Measurements from ENCODE around the gene LHFPL6. TPM values are rescaled to one million over a fixed set of nuclear protein-coding genes. Genes with fewer than 3 reads are reported as not detected.

LHFPL6 gene
- total RNA-seq, 1 experiment from 2014 or later, result 8.9 TPM

DNA sequence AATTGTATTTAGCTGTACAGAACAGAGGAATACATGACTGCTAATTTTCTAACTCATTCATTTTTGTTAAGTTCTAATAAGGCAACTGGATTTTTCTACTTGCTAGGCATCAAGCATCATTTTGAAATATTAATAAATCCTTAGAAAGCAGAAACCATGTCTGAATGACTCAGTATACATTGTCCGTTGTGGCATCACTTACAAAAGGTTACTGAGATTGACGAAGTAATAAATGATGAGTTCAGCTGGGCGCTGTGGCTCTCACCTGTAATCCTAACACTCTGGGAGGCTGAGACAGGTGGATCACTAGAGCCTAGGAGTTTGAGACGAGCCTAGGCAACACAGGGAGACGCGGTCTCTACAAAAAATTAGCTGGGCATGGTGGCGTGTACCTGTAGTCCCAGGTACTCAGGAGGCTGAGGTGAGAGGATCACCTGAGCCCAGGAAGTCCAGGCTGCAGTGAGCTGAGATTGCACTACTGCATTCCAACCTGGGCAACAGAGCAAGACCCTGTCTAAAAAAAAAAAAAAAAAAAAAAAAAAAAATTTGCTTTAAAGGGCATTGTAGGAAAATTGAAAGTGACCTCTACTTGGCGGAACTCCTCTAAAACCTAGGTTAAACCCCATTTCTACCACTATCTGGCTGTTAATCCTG lies 36.6 kb downstream of the LHFPL6 start:
- Mint-ChIP-seq H3K27me3 (ENCODE audit: insufficient read depth, unreplicated experiment) (no peaks in the 10 kb centered on the region), H3K4me3 (ENCODE audit: unreplicated experiment) (no peak overlapping the region), H3K27ac (ENCODE audit: low read depth, unreplicated experiment) (peak overlapping the region; percentile 92), H3K4me1 (ENCODE audit: insufficient read depth, unreplicated experiment) (peaks cover 40% of the 10 kb centered on the region), H3K9me3 (ENCODE audit: unreplicated experiment) (no peaks in the 10 kb centered on the region), H3K36me3 (ENCODE audit: insufficient read depth, unreplicated experiment) (no peaks in the 10 kb centered on the region)
- no TSS peak for BruUV-seq (replicated peaks)
- CTCF ChIA-PET, result interaction anchor here (0.7 to 0.9 kb wide), 3 partner anchors 21 to 55 kb away, joined by 3 read pairs; no protein-coding TSS in a partner anchor
- TF ChIP-seq, protein P1, sequence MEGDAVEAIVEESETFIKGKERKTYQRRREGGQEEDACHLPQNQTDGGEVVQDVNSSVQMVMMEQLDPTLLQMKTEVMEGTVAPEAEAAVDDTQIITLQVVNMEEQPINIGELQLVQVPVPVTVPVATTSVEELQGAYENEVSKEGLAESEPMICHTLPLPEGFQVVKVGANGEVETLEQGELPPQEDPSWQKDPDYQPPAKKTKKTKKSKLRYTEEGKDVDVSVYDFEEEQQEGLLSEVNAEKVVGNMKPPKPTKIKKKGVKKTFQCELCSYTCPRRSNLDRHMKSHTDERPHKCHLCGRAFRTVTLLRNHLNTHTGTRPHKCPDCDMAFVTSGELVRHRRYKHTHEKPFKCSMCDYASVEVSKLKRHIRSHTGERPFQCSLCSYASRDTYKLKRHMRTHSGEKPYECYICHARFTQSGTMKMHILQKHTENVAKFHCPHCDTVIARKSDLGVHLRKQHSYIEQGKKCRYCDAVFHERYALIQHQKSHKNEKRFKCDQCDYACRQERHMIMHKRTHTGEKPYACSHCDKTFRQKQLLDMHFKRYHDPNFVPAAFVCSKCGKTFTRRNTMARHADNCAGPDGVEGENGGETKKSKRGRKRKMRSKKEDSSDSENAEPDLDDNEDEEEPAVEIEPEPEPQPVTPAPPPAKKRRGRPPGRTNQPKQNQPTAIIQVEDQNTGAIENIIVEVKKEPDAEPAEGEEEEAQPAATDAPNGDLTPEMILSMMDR (IDR thresholded peaks at IDR 0.05; ENCODE audit: unreplicated experiment), result no peak
- intact Hi-C loops (cut with micrococcal nuclease), result no loop called here
- peak; percentile 12 for DNase-seq (ENCODE audit: unreplicated experiment)
- POLR2A ChIA-PET, result no interaction called here

DNA sequence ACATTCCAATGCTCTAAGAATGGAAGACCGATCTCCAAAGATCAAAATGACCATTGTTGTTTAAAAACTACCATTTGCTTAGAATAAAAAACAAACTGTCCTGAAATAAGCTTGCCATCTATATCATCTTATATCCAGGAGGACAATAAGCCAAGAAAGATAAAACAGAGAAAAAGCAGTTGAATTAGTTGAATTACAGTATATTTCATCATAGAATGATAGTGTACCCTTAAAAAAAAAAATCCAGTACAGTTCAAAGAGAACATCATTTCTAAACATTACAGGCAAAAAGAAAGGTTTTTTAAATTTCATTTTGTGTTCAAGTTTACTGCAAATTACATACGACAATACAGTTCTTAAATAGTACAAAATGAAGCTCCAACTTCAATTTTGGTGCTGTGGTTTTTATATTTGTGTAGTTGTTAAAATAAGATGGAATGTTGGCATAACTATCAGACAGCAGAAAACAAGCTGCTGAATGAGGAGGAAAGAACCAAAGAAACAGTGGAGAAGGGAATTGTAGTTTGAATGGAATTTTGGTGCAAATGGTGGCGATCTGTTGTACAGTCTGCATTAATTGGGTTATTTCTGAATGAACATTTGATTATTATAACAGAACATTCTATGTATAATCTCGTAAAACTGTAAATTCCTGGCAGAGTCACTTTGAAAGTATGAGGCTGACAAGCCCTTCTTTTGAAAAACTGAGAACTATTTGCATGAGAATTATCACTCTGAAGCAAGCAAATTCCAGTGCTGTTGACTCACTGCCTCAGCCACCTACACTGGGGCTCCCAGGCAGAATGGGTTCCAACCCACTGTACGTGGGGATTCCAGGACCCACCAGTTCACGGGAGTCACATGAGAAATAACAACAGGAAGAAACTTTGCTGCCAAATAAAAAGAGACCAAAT lies 37.7 kb downstream of the LHFPL6 start:
- Mint-ChIP-seq H3K27me3 (ENCODE audit: insufficient read depth, unreplicated experiment) (no peaks in the 10 kb centered on the region), H3K4me3 (ENCODE audit: unreplicated experiment) (peak overlapping the region; percentile 61), H3K9me3 (ENCODE audit: unreplicated experiment) (no peaks in the 10 kb centered on the region), H3K36me3 (ENCODE audit: insufficient read depth, unreplicated experiment) (no peaks in the 10 kb centered on the region), H3K4me1 (ENCODE audit: insufficient read depth, unreplicated experiment) (peaks cover 40% of the 10 kb centered on the region), H3K27ac (ENCODE audit: low read depth, unreplicated experiment) (peak overlapping the region; percentile 92)
- TF ChIP-seq, protein P1 (IDR thresholded peaks at IDR 0.05; ENCODE audit: unreplicated experiment), result no peak
- intact Hi-C loops (cut with micrococcal nuclease), result no loop called here
- CTCF ChIA-PET, result interaction anchor here (0.6 kb wide), 1 partner anchor 662 kb away, joined by 4 read pairs; no protein-coding TSS in a partner anchor
- peak; percentile 70 for DNase-seq (ENCODE audit: unreplicated experiment)
- POLR2A ChIA-PET, result interaction anchor here (0.5 to 1.6 kb wide), 4 partner anchors 8 to 812 kb away, joined by 3 to 7 read pairs (median 4); partner anchors contain the start of gene PROSER1
- BruUV-seq (replicated peaks), result no TSS peak

DNA sequence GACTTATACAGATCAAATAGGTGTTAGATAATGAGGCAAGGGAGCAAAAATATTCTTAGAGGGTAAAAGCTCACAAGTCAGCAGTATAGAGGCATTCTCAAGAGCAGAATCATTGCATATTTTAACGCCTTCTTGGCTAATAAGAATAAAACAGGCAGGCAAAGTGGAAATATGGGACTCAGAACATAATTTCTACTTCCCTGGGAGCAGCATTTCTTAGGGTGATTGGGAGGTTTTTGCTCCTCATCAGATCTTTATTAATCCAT lies 39.6 kb downstream of the LHFPL6 start:
- ChIA-PET POLR2A (interaction anchor here (0.6 to 1.7 kb wide), 3 partner anchors 10 to 32 kb away, joined by 3 to 7 read pairs (median 4); no protein-coding TSS in a partner anchor), CTCF (interaction anchor here (0.6 to 0.7 kb wide), 4 partner anchors 18 to 419 kb away, joined by 3 read pairs; no protein-coding TSS in a partner anchor)
- Mint-ChIP-seq H3K4me1 (ENCODE audit: insufficient read depth, unreplicated experiment) (peaks cover 40% of the 10 kb centered on the region), H3K4me3 (ENCODE audit: unreplicated experiment) (no peak overlapping the region), H3K27ac (ENCODE audit: low read depth, unreplicated experiment) (no peak overlapping the region), H3K9me3 (ENCODE audit: unreplicated experiment) (no peaks in the 10 kb centered on the region), H3K36me3 (ENCODE audit: insufficient read depth, unreplicated experiment) (no peaks in the 10 kb centered on the region), H3K27me3 (ENCODE audit: insufficient read depth, unreplicated experiment) (no peaks in the 10 kb centered on the region)
- no TSS peak for BruUV-seq (replicated peaks)
- DNase-seq (ENCODE audit: unreplicated experiment), result no peak
- intact Hi-C loops (cut with micrococcal nuclease), result no loop called here
- TF ChIP-seq, protein P1 (IDR thresholded peaks at IDR 0.05; ENCODE audit: unreplicated experiment), result no peak

DNA sequence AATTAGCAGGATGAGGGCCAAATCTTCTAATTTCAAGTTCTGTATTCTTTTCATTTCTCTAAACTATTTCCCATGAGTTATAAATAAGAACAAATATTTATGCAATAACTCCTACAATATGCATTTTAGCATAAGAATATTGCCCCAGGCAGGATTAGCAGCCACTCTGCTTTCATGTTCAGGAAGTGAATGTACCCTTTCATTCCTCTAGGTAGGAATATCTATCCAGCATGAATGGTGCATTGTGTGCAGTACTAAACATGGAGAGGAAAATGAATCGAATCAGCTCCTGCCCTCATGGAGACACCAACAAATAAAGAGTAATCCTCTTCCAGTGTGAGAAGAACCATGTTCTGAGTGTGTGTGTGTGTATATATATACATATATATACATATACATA lies 41.0 kb downstream of the LHFPL6 start:
- Mint-ChIP-seq H3K4me1 (ENCODE audit: insufficient read depth, unreplicated experiment) (peaks cover 34% of the 10 kb centered on the region), H3K36me3 (ENCODE audit: insufficient read depth, unreplicated experiment) (no peaks in the 10 kb centered on the region), H3K9me3 (ENCODE audit: unreplicated experiment) (no peaks in the 10 kb centered on the region), H3K27ac (ENCODE audit: low read depth, unreplicated experiment) (no peak overlapping the region), H3K27me3 (ENCODE audit: insufficient read depth, unreplicated experiment) (no peaks in the 10 kb centered on the region), H3K4me3 (ENCODE audit: unreplicated experiment) (no peak overlapping the region)
- POLR2A ChIA-PET, result interaction anchor here (0.6 kb wide), 1 partner anchor 940 kb away, joined by 3 read pairs; no protein-coding TSS in a partner anchor
- TF ChIP-seq, protein P1 (IDR thresholded peaks at IDR 0.05; ENCODE audit: unreplicated experiment), result no peak
- BruUV-seq (replicated peaks), result no TSS peak
- CTCF ChIA-PET, result no interaction called here
- DNase-seq (ENCODE audit: unreplicated experiment), result peak; percentile 7
- intact Hi-C loops (cut with micrococcal nuclease), result no loop called here

Measured in MCF 10A (cell line).